Eye (tissue), 1 donor: ENCODE results near the gene ZNF474.
A peak's percentile ranks its signal among the peaks of the same experiment; 100 is the strongest.

Source experiments
- DNase-seq: peaks from one replicate; pipeline ENCODE4 v3.0.0-alpha.2; 2015

Gene ZNF474

GRCh38 chr5:122154910-122155309 lies 25.6 kb downstream of the ZNF474 start:
- no peak for DNase-seq

- DNase-seq: no peak
Observed at GRCh38 chr5:122155546-122155945, 26.2 kb downstream of the ZNF474 start.

GRCh38 chr5:122156724-122157325 lies 27.5 kb downstream of the ZNF474 start:
- peak; percentile 75 for DNase-seq

GRCh38 chr5:122162100-122162638 lies 32.8 kb downstream of the ZNF474 start:
- DNase-seq: no peak

- DNase-seq: peak; percentile 58
Observed at GRCh38 chr5:122163121-122164069, 34.0 kb downstream of the ZNF474 start.

GRCh38 chr5:122164070-122164435 lies 34.7 kb downstream of the ZNF474 start:
- DNase-seq: no peak

- no peak for DNase-seq
Observed at GRCh38 chr5:122164831-122165558, 35.6 kb downstream of the ZNF474 start.

- DNase-seq: no peak
Observed at GRCh38 chr5:122165559-122166078, 36.3 kb downstream of the ZNF474 start.

- DNase-seq: no peak
Observed at GRCh38 chr5:122169350-122170103, 40.2 kb downstream of the ZNF474 start.

- DNase-seq: no peak
Observed at GRCh38 chr5:122170620-122171019, 41.3 kb downstream of the ZNF474 start.

GRCh38 chr5:122172207-122172606 lies 42.9 kb downstream of the ZNF474 start:
- DNase-seq: no peak

GRCh38 chr5:122173474-122174415 lies 44.4 kb downstream of the ZNF474 start:
- no peak for DNase-seq

GRCh38 chr5:122175091-122175490 lies 45.7 kb downstream of the ZNF474 start:
- no peak for DNase-seq

GRCh38 chr5:122175852-122176251 lies 46.5 kb downstream of the ZNF474 start:
- DNase-seq: no peak

GRCh38 chr5:122177161-122177560 lies 47.8 kb downstream of the ZNF474 start:
- DNase-seq: no peak

GRCh38 chr5:122179701-122180100 lies 50.4 kb downstream of the ZNF474 start:
- no peak for DNase-seq

- DNase-seq: no peak
Observed at GRCh38 chr5:122180146-122180712, 50.9 kb downstream of the ZNF474 start.

- DNase-seq: no peak
Observed at GRCh38 chr5:122180863-122181548, 51.7 kb downstream of the ZNF474 start.

GRCh38 chr5:122181863-122182262 lies 52.5 kb downstream of the ZNF474 start:
- peak; percentile 33 for DNase-seq

- DNase-seq: peak; percentile 60
Observed at GRCh38 chr5:122182491-122182921, 53.2 kb downstream of the ZNF474 start.
